ENCODE data around the gene AQP1.

GRCh38 chr7:30924624-30925023, 13.0 kb downstream of the AQP1 start:
- TF ChIP-seq, protein P1, sequence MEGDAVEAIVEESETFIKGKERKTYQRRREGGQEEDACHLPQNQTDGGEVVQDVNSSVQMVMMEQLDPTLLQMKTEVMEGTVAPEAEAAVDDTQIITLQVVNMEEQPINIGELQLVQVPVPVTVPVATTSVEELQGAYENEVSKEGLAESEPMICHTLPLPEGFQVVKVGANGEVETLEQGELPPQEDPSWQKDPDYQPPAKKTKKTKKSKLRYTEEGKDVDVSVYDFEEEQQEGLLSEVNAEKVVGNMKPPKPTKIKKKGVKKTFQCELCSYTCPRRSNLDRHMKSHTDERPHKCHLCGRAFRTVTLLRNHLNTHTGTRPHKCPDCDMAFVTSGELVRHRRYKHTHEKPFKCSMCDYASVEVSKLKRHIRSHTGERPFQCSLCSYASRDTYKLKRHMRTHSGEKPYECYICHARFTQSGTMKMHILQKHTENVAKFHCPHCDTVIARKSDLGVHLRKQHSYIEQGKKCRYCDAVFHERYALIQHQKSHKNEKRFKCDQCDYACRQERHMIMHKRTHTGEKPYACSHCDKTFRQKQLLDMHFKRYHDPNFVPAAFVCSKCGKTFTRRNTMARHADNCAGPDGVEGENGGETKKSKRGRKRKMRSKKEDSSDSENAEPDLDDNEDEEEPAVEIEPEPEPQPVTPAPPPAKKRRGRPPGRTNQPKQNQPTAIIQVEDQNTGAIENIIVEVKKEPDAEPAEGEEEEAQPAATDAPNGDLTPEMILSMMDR (conservative IDR thresholded peaks at IDR 0.05; ENCODE audit: low read depth, low read length) = no peak
- no peak for TF ChIP-seq EZH2 (IDR thresholded peaks at IDR 0.05; ENCODE audit: borderline replicate concordance, low read depth, low read length, poor library complexity, severe bottlenecking)
